Measurements from ENCODE around the gene KRT81.
A peak's percentile ranks its signal among the peaks of the same experiment; 100 is the strongest.

KRT81 gene

GRCh38 chr12:52333321-52333720 is 42.0 kb upstream of the KRT81 start:
- TF ChIP-seq CTCF (conservative IDR thresholded peaks at IDR 0.05; ENCODE audit: low read depth) = no peak
- CTCF ChIA-PET = no interaction called here
- POLR2A ChIA-PET (ENCODE audit: low non-redundant PET) = no interaction called here
- no peak overlapping the region for H3K27ac ChIP-seq
- DNase-seq (ENCODE audit: low spot score) = no peak

GRCh38 chr12:52332381-52332780 is 41.0 kb upstream of the KRT81 start:
- H3K27ac ChIP-seq = no peak overlapping the region
- ChIA-PET POLR2A (ENCODE audit: low non-redundant PET) (no interaction called here), CTCF (no interaction called here)
- DNase-seq (ENCODE audit: low spot score) = no peak
- TF ChIP-seq CTCF (conservative IDR thresholded peaks at IDR 0.05; ENCODE audit: low read depth) = no peak

GRCh38 chr12:52331833-52332232 is 40.5 kb upstream of the KRT81 start:
- CTCF ChIA-PET = interaction anchor here (0.7 kb wide), 1 partner anchor 33 kb away, joined by 4 read pairs; no protein-coding TSS in a partner anchor
- POLR2A ChIA-PET (ENCODE audit: low non-redundant PET) = no interaction called here
- no peak for TF ChIP-seq CTCF (conservative IDR thresholded peaks at IDR 0.05; ENCODE audit: low read depth)
- DNase-seq (ENCODE audit: low spot score) = no peak
- no peak overlapping the region for H3K27ac ChIP-seq

- no peak for TF ChIP-seq CTCF (conservative IDR thresholded peaks at IDR 0.05; ENCODE audit: low read depth)
- no peak overlapping the region for H3K27ac ChIP-seq
- no peak for DNase-seq (ENCODE audit: low spot score)
- ChIA-PET POLR2A (ENCODE audit: low non-redundant PET) (no interaction called here), CTCF (interaction anchor here (0.6 to 0.7 kb wide), 3 partner anchors 42 to 138 kb away, joined by 3 to 4 read pairs (median 4); no protein-coding TSS in a partner anchor)
Measured at GRCh38 chr12:52331039-52331438, 39.7 kb upstream of the KRT81 start.

- POLR2A ChIA-PET (ENCODE audit: low non-redundant PET) = no interaction called here
- H3K27ac ChIP-seq = peak overlapping the region; percentile 74
- peak; percentile 39; the same call in 1 of the 2 replicates for TF ChIP-seq CTCF (conservative IDR thresholded peaks at IDR 0.05; ENCODE audit: low read depth)
- CTCF ChIA-PET = interaction anchor here (0.6 to 2.4 kb wide), 33 partner anchors 11 to 1602 kb away, joined by 3 to 15 read pairs (median 4); no protein-coding TSS in a partner anchor
- no peak for DNase-seq (ENCODE audit: low spot score)
Measured at GRCh38 chr12:52327830-52328500, 36.6 kb upstream of the KRT81 start.

- peak; percentile 98 for DNase-seq (ENCODE audit: low spot score)
- ChIA-PET POLR2A (ENCODE audit: low non-redundant PET) (no interaction called here), CTCF (interaction anchor here (0.6 to 2.4 kb wide), 34 partner anchors 11 to 1602 kb away, joined by 3 to 15 read pairs (median 4); no protein-coding TSS in a partner anchor)
- TF ChIP-seq CTCF (conservative IDR thresholded peaks at IDR 0.05; ENCODE audit: low read depth) = peak; percentile 91
- peak overlapping the region; percentile 74 for H3K27ac ChIP-seq
Measured at GRCh38 chr12:52327052-52327829, 35.9 kb upstream of the KRT81 start.
